ENCODE data around the gene CHAC1. TPM values are rescaled to one million over a fixed set of nuclear protein-coding genes. Genes with fewer than 3 reads are reported as not detected.

Gene CHAC1, protein sequence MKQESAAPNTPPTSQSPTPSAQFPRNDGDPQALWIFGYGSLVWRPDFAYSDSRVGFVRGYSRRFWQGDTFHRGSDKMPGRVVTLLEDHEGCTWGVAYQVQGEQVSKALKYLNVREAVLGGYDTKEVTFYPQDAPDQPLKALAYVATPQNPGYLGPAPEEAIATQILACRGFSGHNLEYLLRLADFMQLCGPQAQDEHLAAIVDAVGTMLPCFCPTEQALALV
- 77.3 and 91.0 TPM in 2 replicates for total RNA-seq (2014; rRNA removed; shearing (Covaris generic))
- 181 and 202 TPM in 2 replicates for polyA plus RNA-seq (2015; cell fraction: cytosol; rRNA removed)
- polyA plus RNA-seq (2015; cell fraction: nucleus; rRNA removed): 61.9 and 86.2 TPM in 2 replicates

DNA sequence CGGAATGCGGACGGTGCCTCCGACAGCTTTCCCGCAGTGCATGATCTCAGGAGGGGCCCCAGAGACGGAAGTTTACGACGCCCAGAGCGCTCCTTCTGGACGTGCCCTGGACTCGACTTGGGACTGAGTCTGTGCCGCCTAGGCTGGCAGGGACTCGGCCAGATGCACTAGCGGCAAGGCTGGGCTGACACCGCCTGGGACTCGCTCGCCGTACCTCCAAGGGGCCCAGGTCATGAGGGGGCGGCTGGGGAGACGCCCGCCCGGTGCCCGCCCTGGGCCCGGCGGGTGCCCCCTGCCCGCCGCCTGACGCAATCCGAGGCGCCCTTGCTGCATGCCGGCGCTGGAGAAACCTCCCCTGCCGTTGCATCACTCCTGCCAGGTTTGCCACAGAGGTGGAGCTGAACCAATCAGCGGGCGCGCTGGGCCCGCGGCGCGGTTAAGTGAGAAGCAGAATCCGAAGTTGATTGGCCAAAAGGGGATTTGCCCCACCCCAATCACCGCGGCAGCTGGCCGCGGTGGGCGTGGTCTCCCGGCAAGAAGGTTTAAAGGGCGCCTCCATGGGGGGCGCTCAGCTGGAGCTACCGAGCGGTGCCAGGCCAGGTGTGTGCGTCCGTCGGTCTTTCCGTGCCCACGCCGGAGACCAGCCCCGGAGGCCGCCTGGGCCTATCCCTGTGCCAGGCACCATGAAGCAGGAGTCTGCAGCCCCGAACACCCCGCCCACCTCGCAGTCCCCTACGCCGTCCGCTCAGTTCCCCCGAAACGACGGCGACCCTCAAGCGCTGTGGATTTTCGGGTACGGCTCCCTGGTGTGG is at the start of gene CHAC1:
Gene CHAC1 (plus strand): TSS at position 571 of the 812 bp plus-strand sequence. CDS start 113 bp downstream, at position 684.
- in situ Hi-C loops (cut with HindIII; ENCODE audit: low pct_unique_long_range_greater_than_20kb, low sequenced_read_pairs): no loop called here
- peak; percentile 96 for DNase-seq (ENCODE audit: low read depth, low spot score)

DNA sequence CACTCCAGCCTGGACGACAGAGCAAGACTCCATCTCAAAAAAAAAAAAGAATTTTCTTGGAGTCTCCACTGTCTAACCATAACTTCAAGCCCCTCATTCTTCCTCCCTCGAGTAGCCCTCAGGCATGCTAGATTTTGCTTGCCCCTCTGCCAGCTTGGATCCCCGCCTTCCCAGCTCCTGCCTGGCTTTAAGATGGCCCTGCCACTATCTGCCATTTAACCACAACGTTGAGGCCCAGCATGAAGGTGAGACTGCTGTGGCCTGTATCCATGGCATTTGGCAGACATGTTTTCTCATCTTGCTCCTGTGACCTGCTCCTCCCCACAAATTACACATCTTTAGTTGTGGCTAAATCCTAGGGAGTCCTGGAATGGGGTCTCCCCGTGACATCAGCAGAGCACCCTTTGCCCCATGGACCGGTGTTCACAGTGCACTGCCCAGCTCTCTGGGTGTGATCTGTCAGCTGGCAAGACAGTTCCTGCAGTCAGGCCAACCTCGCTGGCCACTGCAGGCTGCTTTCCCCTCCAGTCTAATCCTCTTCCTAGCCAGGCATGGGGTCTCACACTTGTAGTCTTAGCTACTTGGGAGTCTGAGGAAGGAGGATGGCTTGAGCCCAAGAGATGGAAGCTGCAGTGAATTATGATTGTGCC is 48.6 kb upstream of the CHAC1 start:
- no peak for DNase-seq (ENCODE audit: low read depth, low spot score)
- in situ Hi-C loops (cut with HindIII; ENCODE audit: low pct_unique_long_range_greater_than_20kb, low sequenced_read_pairs): loop anchor here (25.0 kb wide), 1 partner anchor 108 kb away; no protein-coding TSS in a partner anchor

DNA sequence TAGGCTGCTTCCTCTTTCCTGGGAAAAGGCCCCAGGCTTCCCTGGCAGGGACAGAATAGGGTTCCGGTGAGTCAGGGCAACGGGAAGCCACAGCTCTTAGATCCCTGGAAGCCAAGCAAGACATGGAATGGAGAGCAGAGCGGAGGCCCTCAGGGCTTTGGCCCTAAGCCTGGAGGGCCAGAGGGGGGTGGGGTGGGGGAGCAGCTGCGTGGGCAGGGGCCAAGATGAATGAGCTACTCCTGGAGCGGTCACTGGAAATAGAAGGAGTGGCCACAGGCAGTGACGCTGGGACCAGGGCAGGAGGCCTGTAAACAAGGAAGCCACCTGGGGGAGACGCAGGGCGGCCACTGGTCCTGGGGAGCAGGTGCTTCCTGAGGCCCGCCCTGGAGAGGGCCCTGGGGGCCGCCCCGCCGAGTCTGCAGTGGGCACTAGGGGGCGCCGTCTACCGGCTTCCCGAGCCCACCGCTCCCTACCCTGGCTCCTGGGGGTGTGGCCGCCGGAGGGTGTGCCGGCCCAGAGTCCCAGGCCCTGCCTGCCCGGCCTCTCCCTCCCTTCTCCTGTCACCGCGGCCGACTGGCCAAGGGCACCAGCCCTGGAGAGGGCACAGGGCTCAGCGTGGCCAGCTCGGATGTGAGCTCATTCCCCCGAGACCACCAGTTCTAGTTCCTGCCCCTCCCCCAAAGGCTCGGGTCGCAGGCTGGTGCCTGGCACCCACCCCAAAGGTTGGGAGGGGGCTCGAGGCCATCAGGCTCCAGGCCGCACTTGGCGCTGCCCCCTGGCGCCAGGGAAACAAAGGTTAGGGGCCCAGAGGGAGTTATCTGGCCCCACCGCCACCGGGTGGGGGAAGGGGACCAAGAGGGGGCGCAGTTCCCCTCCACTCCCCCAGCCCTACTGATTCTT is 46.9 kb upstream of the CHAC1 start:
- in situ Hi-C loops (cut with HindIII; ENCODE audit: low pct_unique_long_range_greater_than_20kb, low sequenced_read_pairs): loop anchor here (25.0 kb wide), 1 partner anchor 106 kb away; no protein-coding TSS in a partner anchor
- peak; percentile 59 for DNase-seq (ENCODE audit: low read depth, low spot score)

DNA sequence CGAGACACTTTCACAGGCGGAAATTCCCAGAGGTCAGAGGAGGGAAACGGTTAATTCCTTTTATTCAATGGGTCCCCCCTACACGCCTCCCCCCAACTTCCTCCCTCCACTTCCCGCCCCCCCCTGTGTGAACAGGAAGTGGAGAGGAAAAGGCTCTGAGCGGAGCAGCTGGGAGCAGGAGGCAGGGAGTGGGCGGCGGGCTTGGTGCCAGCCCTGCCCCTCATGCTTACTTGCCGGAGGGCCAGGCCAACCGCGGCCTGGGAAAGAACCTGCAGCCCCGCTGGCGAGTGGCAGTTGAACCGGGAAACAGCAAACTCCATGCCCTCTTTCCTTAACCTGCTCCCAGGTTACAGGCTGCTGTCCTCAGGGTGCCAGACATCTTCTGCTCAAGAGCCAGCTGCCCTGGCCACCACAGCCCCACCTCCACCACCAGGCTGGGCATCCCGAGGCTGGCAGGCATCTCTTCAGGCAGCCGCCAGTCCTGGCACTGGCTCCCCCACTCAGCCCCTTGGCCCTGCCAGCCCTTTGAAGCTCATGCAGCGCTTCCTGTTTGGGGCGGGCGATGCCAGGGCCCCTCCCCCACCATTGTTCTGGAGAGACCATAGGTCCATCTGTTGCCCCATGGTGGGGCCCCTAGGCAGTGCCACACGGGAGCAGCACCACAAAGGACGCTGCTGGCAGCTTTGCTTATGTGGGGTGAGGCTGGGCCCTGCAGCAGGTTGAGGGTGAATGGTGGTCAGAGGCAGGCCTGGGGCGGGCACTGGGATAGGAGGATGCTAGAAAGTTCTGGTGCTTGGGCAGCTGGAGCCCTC is 46.1 kb upstream of the CHAC1 start:
- in situ Hi-C loops (cut with HindIII; ENCODE audit: low pct_unique_long_range_greater_than_20kb, low sequenced_read_pairs): loop anchor here (25.0 kb wide), 1 partner anchor 105 kb away; no protein-coding TSS in a partner anchor
- no peak for DNase-seq (ENCODE audit: low read depth, low spot score)

DNA sequence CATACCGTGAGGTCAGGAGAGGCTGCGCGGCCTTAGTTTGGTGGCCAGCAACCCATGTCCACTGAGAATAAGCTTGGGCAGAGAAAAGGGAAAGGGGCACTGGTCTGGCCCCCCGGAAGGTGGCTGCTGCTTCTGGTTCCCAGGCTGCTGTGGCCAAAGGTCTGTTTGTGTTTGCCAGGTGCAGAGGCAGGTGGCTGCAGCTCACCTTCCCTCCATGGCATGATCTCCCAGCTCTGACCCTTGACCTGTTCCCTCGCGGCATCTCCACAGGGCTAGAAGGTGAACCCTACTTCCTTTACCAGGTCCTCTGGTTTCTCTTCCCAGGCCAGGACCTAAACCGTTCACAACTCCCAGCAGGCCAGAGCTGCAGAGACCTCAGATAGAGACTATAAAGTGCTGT is 45.2 kb upstream of the CHAC1 start:
- DNase-seq (ENCODE audit: low read depth, low spot score): no peak
- in situ Hi-C loops (cut with HindIII; ENCODE audit: low pct_unique_long_range_greater_than_20kb, low sequenced_read_pairs): loop anchor here (25.0 kb wide), 1 partner anchor 104 kb away; no protein-coding TSS in a partner anchor

DNA sequence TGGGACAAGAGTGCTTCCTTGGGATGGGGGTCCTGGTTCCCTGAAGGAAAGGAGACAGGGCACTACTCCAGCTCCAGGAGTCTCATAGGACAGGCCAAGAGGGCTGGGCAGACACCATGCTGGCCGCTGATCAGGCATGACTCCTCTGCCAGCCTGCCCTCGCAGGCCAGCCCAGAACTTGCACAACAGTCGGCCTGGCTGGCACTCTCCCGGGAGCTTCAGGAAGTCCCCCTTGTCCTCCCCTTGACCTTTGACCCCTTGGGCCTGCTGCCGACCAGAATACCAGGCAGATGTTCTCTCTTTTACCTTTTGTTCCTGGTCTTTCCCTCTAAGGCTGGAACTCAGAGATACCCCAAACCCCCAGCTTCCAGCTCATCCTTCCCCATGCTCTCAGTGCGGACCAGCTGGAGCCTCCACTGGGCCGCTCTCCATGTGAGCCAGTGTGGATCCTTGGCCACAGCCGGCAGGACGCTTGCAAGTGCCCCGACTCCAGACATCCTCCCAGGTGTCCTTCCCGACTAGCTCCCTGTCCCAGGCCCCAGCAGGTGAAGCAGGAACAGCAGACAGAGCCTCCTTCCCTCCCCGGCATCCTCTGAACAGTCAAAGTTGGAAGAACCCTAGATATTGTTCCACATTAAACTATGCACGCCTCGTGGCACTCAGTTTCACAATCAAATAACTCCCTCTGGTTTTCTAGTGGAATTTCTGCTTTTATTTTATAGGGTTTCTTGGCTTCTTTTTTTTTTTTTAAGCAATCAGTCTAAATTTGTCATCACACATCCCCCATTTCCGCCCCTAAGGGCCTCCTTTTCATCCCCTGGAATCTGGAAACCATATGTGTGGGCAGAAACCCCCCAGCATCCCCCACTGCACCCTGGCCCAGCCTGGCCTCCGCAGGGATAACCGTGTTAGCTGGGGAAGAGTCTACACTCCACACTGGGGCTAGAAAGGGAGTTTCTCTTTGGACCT is 43.3 kb upstream of the CHAC1 start:
- no peak for DNase-seq (ENCODE audit: low read depth, low spot score)
- in situ Hi-C loops (cut with HindIII; ENCODE audit: low pct_unique_long_range_greater_than_20kb, low sequenced_read_pairs): loop anchor here (25.0 kb wide), 1 partner anchor 102 kb away; no protein-coding TSS in a partner anchor

DNA sequence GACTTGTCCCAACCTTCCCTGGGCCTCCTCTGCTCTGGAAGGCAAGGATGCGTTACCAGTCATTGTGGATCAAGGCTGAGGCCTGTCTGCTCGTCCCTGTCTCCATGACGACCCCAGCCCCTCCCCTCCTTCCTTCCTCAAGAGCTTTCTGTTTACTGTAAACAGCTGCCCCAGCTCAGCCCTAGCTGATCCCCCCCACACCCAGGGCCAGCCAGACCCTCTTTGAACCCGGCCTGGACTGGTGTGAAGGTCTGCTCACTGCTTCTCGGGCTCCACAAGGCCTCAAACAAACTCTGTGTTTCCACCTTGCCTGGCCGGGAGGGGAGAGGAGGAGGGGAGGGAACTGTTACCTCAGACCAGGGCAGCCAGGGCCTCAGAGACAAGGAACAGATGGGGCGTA is 42.1 kb upstream of the CHAC1 start:
- DNase-seq (ENCODE audit: low read depth, low spot score): no peak
- in situ Hi-C loops (cut with HindIII; ENCODE audit: low pct_unique_long_range_greater_than_20kb, low sequenced_read_pairs): loop anchor here (25.0 kb wide), 1 partner anchor 101 kb away; no protein-coding TSS in a partner anchor

DNA sequence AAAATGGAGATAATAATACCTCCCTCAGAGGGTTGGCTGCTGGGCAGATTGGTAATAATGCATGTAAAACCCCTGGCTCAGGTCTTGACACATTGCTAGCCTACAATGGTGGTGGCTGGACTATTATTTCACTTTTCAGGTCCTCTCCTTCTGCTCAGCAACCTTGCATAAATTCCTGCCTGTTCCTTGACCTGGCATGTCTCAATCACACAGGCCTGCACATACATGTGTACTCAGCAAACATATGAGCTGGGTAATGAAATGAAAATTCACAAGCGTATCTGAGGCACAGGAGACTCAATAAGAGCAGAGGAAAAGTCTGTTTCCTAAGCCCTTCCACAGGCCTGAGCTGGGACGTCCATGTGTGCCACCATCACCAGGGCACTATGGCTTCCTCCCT is 41.6 kb upstream of the CHAC1 start:
- in situ Hi-C loops (cut with HindIII; ENCODE audit: low pct_unique_long_range_greater_than_20kb, low sequenced_read_pairs): loop anchor here (25.0 kb wide), 1 partner anchor 101 kb away; no protein-coding TSS in a partner anchor

DNA sequence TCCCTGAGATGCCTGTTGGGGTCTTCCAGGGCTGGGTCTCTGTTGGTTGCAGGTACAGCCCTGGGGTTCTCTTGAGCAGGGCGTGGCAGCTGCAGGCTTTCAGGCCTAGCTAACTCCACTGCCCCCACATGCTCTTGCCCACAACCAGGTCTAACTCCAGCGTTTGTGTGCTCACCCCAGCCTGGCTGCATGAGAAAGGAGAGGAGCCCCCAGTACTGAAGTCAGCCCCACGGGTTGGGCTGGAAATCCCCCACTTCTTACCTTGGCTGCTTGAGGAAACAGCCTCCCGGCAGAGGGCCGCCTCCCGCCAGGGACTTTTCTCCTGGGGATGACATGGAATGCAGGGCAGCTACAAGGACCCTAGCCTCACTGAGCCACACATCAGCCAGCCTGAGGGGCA is 40.8 kb upstream of the CHAC1 start:
- in situ Hi-C loops (cut with HindIII; ENCODE audit: low pct_unique_long_range_greater_than_20kb, low sequenced_read_pairs): loop anchor here (25.0 kb wide), 1 partner anchor 100 kb away; no protein-coding TSS in a partner anchor
- no peak for DNase-seq (ENCODE audit: low read depth, low spot score)

More for the DNA sequence above, 41.6 kb upstream of the CHAC1 start:
- no peak for DNase-seq (ENCODE audit: low read depth, low spot score)

DNA sequence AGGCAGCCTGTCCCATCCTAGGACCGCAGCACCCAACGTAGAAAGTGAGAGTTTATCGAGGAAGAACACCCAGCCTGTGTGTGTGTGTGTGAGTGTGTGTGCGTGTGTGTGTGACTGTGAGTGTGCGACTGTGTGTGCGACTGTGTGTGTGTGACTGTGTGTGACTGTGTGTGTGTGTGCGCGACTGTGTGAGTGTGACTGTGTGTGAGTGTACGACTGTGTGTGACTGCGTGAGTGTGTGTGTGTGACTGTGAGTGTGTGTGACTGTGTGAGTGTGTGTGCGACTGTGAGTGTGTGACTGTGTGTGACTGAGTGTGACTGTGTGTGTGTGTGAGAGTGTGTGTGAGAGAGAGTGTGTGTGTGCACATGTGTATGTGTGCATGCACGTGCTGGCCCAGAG is 39.3 kb upstream of the CHAC1 start:
- in situ Hi-C loops (cut with HindIII; ENCODE audit: low pct_unique_long_range_greater_than_20kb, low sequenced_read_pairs): loop anchor here (25.0 kb wide), 1 partner anchor 98 kb away; no protein-coding TSS in a partner anchor
- DNase-seq (ENCODE audit: low read depth, low spot score): no peak

DNA sequence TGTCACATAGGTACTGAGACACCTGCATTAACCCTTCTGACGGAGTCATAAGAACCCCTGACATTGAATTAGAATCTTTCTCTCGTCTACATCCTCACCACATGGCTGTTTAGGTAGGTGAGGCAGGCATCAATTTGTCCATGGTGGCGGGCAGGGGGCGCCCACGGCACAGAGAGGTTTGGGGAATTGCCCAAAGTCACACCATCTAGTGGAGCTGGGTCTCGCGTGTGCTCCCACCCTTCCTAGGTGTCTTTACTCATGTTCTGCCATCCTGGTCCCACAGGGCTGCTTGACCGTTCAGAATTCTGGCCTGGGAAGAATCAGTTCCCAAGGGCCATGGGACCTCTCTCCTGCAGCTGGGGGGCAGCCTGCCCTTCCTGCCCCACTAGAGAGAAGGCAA is 38.8 kb upstream of the CHAC1 start:
- in situ Hi-C loops (cut with HindIII; ENCODE audit: low pct_unique_long_range_greater_than_20kb, low sequenced_read_pairs): loop anchor here (25.0 kb wide), 1 partner anchor 98 kb away; no protein-coding TSS in a partner anchor
- peak; percentile 57 for DNase-seq (ENCODE audit: low read depth, low spot score)

DNA sequence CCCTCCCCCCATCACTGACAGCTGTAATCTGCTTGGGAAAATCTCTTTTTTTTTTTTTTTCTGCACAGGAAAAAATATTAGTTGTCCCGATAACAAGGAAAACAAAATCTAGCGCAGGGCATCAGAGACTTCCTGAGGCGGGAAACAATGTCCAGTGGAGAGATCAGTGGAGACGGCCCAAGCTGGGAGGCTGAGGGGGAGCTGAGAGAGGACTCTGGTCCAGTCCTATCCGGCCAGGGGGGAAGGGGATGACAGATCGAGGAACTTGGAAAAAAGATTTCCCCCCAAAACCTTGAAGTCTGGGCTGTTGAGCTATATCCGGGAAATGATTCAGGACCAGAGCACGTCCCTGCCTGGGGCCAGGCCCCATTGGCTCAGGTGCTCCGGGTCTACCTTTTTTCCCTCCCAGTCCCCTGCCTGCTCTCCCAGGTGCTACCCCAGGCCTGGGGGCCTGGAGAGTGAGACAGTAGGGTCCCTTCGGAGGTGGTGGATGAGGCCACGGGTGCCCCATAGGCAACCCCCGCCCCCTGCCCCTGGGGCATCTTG is 38.1 kb upstream of the CHAC1 start:
- in situ Hi-C loops (cut with HindIII; ENCODE audit: low pct_unique_long_range_greater_than_20kb, low sequenced_read_pairs): loop anchor here (25.0 kb wide), 1 partner anchor 97 kb away; no protein-coding TSS in a partner anchor
- DNase-seq (ENCODE audit: low read depth, low spot score): no peak

DNA sequence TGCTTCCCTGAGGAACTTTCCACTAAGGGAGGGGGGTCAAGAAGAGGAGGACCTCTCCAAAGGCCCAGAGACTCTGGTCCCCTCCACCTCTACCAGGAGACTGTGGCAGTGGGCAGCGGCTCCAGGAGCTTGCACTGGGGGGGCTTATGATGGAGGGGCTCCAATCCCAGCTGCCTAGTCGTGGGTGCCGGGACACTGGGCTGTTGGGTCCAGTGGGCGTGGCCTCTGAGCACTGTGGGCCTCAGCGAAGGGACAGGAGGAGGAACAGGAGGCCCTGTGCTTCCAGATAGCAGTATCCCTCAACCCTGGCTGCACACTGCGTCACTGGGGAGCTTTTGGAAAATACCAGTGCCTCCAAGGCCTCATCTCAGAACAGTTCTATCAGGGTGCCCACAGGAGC is 37.6 kb upstream of the CHAC1 start:
- DNase-seq (ENCODE audit: low read depth, low spot score): no peak
- in situ Hi-C loops (cut with HindIII; ENCODE audit: low pct_unique_long_range_greater_than_20kb, low sequenced_read_pairs): loop anchor here (25.0 kb wide), 1 partner anchor 97 kb away; no protein-coding TSS in a partner anchor

DNA sequence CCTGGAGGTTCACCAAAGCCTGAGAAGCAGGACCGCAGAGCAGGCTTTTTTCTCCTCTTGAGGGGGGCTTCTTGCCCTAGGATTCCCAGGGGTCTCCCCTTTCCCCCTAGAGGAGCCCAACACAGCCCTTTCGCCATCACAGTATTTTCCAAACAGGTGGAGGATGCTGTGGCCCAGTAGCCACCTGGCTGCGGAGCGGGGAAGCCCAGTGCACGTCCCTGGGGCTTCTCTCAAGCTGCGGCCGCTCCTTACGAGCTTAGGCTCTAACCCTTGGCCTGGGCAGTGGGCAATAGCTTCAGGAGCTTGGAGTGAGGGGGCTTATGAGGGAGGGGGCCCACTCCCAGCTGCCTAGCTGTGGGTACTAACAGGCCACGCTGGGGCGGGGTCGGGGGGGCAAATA is 35.7 kb upstream of the CHAC1 start:
- no peak for DNase-seq (ENCODE audit: low read depth, low spot score)
- in situ Hi-C loops (cut with HindIII; ENCODE audit: low pct_unique_long_range_greater_than_20kb, low sequenced_read_pairs): loop anchor here (25.0 kb wide), 1 partner anchor 95 kb away; no protein-coding TSS in a partner anchor

All from SK-MEL-5 (cell line).